ENCODE measurements around the gene ANKRD11.

ANKRD11 gene

GRCh38 chr16:89506791-89507191 lies 16.4 kb upstream of the ANKRD11 start:
- DNase-seq (ENCODE audit: low read depth), result no peak

GRCh38 chr16:89506113-89506504 lies 15.7 kb upstream of the ANKRD11 start:
- no peak for DNase-seq (ENCODE audit: low read depth)

- peak; percentile 81 for DNase-seq (ENCODE audit: low read depth)
Observed at GRCh38 chr16:89505204-89506112, 15.1 kb upstream of the ANKRD11 start.

DNA sequence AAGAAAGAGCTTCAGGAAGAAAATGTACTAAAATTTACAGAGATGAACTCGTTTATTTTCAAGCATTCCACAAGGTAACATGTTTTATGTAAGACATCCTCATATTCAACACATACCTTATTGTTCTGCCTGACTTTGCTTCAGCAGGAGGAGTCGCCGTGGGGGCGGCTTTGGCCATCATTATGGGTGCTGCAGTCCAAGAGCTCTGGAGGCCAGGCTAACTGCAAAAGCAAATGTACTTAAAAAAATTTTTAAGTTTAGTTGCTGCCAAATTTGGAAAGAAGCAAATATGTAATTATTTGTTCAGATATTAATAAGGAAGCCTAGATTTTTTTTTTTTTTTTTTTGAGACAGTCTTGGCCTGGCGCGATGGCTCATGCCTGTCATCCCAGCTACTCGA lies 13.7 kb upstream of the ANKRD11 start:
- no peak for DNase-seq (ENCODE audit: low read depth)

DNA sequence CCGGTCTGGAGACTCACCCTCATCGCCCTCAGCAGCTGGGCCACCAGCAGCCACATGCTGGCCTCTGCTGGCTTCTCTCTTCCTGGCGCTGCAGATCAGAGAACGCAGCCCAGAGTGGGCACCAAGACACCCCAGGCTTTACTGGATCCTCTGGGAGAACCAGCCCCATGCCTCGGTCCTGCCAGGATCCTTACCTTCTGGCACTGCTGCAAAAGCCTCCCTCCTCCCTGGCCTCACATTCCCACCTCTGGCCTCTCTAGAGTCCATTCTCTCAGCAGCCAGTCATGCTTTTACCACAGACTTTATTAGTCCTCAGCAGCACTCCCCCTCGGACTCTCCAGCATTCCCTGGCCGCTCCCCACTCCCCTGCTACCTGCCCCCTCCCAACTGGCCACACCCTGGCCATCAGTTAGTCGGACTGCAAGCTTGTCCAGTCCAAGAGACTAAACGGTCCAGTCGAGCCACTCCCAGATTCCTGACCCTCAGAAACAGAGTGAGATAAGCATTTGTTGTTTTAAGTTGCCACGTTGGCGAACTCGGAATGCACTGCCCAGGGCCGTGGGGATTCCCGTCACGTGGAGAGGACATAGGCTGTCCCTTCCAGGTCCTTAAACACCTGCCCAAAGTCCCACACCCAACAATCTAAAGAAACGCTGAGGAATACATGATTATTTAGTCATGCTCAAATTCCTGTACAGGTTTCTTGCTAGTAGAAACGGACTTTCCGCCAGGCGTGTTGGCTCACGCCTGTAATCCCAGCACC lies 11.9 kb upstream of the ANKRD11 start:
- DNase-seq (ENCODE audit: low read depth), result no peak

DNA sequence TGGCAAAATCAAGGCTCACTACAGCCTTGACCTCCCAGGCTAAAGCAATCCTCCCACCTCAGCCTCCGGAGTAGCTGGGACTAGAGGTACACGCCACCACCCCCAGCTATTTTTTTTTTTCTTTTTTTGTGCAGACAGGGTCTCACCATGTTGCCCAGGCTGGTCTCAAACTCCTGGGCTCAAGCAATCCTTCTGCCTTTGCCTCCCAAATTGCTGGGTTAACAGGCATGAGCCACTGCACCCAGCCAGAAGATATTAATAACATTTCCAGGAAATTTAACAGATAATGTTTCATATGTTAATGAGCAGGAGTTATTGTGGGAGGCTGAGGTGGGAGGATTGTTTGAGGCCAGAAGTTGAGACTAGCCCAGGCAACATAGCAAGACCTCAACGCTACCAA lies 9.4 kb upstream of the ANKRD11 start:
- no peak for DNase-seq (ENCODE audit: low read depth)

DNA sequence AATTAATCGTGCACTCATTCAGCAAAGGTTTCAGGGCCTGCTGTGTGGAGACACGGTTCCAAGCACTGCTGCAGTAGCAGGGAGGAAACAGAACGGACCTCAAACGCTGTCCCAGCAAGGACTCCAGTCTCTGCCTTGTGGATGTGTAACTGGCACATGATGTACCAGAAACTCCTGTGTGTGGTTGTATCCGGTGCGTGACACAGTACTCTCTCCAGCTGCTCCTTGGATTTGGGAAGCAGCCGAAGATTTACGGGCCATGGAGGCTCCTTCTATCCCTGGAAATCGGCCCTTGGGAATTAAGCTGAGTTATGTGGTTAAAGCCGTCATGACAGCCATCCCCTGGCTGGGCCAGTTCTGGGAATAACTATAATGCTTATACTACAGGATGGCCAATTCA lies 8.5 kb upstream of the ANKRD11 start:
- peak; percentile 94 for DNase-seq (ENCODE audit: low read depth)

DNA sequence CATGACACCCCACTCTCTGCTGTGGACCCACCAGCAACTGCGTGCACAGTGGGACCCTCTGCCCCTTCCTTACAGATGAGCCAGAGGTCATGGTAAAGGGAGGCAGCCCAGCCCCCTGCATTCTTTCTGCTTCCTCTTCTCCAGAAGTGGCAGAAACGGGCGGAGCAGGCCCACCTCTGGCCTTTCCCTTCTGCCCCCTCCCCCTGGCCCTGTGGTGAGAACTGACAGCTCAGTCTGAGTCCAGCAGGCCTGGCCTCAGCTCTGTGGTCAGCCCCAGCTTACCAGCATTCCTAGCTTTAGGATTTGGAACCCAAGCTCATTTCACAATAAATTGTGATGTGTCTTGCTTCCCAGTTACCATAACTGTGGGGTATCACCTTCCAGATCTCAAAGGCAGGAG lies 4.8 kb upstream of the ANKRD11 start:
- peak; percentile 78 for DNase-seq (ENCODE audit: low read depth)

- DNase-seq (ENCODE audit: low read depth), result no peak
Observed at GRCh38 chr16:89493776-89494175, 3.4 kb upstream of the ANKRD11 start.

DNA sequence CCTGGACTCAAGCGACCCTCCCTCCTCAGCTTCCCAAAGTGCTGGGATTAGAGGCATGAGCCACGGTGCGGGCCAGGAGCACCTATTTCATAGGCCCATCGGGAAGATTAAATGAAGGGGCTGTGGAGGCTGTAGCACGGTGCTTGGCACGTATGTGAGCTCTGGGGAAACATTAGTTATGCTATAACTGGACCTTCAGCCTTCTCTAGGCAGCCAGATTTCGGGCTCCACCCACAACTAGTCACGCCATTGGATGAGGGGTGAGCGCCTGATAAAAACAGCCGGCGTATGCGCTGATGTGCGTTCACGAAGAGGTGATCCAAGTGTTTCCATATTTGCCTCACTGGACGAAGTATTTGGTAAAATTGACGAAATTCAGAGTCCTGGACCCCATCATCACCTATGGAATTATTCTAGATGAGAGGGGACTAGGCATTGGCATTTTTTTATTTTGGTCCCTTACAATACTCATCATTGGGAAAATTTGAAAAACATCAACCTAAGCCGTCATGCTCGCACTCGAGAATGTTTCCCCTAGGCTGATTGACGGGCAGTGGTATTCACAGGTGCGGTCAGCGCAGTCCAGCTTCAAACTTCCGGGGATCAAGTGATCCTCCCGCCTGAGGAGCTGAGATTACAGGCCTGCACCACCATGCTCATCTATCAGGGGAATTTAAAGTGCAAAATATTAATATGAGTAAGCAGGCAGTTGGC lies 1.8 kb upstream of the ANKRD11 start:
- DNase-seq (ENCODE audit: low read depth), result no peak

DNA sequence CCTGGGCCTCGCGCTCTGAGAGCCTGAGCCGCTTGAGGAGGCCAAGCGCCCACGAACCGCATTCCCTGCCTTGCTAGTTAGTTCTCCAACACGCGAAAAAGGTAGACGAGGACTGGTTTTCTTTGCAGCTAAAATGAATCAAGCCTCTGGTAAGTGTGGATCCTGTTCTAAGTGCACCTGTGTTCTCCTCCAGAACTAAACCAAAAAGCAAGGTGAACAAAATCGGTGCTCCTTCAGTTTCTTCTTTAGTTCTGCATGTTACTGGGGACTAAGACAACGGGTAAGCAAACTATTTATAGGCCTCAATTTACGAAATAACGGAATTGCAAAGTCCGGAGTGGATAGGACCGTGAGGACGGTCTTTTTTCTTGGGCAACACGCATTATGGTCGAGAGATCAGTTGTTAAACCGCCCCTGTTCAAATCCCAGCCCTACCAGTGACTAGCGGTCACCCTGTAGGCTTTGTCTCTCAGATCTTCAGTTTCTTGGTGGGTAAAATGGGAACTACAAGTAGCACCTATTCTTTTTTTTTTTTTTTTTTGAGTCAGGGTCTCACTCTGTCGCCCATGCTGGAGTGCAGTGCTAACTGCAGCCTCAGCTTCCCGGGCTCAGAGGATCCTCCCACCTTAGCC lies 993 bp upstream of the ANKRD11 start:
- DNase-seq (ENCODE audit: low read depth), result no peak

- no peak for DNase-seq (ENCODE audit: low read depth)
Observed at GRCh38 chr16:89489898-89490438, 393 bp downstream of the ANKRD11 start.

GRCh38 chr16:89489040-89489897 lies 1.1 kb downstream of the ANKRD11 start:
- peak; percentile 91 for DNase-seq (ENCODE audit: low read depth)

DNA sequence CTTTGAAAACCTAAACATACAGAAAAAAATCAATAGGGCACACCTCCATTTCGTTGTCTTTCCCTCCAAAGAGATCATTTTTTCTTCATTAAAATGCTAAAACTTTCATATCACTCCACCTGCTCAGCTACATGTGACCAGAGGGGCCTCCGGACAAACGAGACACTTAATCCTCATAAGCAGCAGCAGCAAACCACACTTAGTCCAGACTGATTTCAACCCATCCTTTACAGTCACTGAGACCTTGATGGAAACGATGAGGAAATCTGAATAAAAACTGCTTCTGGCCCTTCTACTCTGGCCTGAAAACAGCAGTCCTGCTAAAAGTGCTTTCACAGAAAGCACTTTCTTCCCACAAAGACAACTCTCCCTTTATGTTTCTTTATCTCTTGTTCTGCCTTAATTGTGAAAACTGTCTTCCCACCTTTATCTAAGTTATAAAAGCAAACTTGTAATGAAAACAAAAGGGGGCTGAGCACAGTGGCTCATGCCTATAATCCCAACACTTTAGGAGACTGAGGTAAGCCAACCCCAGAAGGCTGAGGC lies 4.6 kb downstream of the ANKRD11 start:
- DNase-seq (ENCODE audit: low read depth), result no peak

DNA sequence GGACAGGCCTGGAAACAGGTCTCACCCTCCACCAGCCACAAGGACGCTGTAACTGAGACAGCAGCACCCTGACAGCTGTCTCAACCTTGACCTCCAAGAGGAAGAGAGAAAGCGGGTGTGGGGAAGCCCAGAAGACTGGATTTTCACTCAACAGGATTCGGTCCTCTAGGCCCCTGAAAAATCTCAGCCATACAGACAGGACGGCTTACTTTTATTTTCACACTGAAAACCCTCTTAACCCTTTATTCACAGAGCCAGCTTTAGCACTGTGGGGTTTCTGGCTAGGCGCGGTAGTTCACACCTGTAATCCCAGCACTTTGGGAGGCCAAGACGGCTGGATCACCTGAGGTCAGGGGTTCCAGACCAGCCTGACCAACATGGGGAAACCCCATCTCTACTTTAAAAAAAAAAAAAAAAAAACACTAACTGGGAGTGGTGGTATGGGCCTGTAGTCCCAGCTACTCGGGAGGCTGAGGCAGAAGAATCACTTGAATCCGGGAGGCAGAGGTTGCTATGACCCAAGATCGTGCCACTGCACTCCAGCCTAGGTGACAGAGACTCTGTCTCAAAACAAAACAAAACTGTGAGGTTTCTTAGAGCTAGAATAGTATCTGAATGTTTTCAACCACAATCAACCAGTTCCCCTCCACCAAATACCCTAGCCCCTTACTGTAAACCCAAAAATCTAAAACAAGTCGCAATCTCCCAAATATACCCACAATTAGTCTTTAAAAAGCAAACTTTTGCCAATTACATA lies 5.3 kb downstream of the ANKRD11 start:
- no peak for DNase-seq (ENCODE audit: low read depth)

- no peak for DNase-seq (ENCODE audit: low read depth)
Observed at GRCh38 chr16:89484041-89484501, 6.3 kb downstream of the ANKRD11 start.

GRCh38 chr16:89482817-89483205 lies 7.5 kb downstream of the ANKRD11 start:
- DNase-seq (ENCODE audit: low read depth), result no peak

- DNase-seq (ENCODE audit: low read depth), result no peak
Observed at GRCh38 chr16:89482150-89482816, 8.1 kb downstream of the ANKRD11 start.

GRCh38 chr16:89481356-89481955 lies 8.9 kb downstream of the ANKRD11 start:
- no peak for DNase-seq (ENCODE audit: low read depth)
